Adipose tissue (tissue), 3 donors: Measurements from ENCODE around the gene WNK3. TPM values are rescaled to one million over a fixed set of nuclear protein-coding genes. Genes with fewer than 3 reads are reported as not detected.
"Not testable (repeated sequence)": the region's sequence is repeated elsewhere in the genome, so short reads cannot be mapped to it uniquely, and the experiment has no call there.

ENCODE experiments used
- H3K27ac ChIP-seq: one replicate; pipeline ENCODE4 v1.5.1; 2013; ENCODE audit warnings: low read depth, low read length
- WGBS, 3 donors: extraction: QIAGEN DNeasy Blood & Tissue Kit; methylation state at CpG; one replicate each; pipeline ENCODE4 v1.1.7; 2013; 5-methylcytosine and 5-hydroxymethylcytosine counted together
- polyA plus RNA-seq, 3 donors: library from polyadenylated mRNA; stranded (reverse); fragments of 200-250 nt; gene quantifications; one replicate each; pipeline ENCODE4 v1.2.3, GENCODE V29; 2013
- donor health status: healthy with polysubstance abuse.
- donor health status: Bipolar disorder and iron deficiency.
- donor health status: healthy.

Gene WNK3
- under 1 TPM; 0.15 to 0.45 (median 0.24) TPM for polyA plus RNA-seq

DNA sequence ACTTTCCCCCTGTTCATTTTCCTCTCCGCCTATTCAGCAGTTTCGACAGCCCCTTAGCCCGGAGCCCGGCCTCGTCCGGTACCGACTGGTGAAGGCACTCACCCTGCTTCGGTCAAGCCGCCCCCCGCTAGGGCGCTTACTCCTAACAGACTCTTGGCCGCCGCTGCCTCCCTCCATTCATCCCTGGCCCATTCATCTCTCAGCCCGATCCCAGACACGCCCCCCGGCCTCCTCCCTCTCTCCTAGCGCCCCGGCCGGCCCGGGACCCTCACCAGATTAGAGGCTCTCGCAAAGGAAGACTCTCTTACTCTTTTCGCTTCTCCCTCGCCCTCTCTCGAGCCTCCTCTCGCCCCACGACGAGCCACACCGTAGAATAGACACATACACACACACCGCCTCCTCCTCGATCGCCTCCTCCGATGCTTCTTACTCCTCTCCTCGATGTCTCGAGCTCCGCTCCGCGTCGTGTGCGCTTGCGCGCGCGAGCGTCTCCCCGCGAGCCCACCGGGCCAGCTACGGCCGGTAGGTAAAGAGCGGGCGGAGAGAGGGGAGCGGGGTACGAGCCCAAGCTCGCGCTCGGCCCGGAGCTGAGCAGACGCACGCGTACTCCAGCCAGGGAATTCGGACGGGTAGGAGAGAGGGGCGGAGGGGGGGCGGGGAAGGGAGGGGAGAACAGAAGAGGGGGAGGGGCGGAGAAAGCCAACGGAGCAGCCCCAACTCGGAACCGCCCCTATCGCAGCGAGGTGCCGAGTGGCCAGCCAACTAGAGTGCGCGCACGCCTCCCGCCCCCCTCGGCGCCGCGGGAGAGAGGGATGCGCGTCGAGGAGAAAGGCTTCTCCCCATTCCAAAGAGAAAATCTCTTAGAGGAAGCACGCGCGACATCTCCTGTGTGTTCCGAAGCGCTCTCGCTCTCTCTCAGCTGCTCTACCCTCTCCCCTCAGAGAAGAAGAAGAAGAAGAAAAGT is at the start of gene WNK3:
Gene WNK3 (minus strand): TSS at position 633 of the 964 bp plus-strand sequence.
- WGBS, 3 donors: 1 to 40% (median 2%) methylated on average over 43 to 86 of the region's 88 CpGs
- H3K27ac ChIP-seq: no peak within 1 kb of the TSS

DNA sequence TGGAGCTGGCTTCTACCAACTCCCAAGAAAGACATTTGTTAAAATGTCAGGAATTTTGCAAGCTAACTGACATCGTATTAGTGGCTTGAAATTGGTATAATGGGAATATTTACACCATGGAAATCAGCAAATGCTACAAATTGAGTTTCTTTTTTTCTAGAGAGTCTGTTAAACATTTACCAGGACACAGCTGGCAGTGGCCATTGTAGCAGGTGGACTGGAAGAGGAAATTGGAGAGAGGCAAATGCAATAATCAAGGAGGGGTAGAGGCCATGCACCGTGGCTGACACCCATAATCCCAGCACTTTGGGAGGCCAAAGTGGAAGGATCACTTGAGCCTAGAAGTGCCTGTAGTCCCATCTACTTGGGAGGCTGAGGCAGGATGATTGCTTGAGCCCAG is 49.4 kb upstream of the WNK3 start:
- WGBS, 3 donors: 38 to 45% (median 41%) methylated on average over 2 of the region's 2 CpGs

DNA sequence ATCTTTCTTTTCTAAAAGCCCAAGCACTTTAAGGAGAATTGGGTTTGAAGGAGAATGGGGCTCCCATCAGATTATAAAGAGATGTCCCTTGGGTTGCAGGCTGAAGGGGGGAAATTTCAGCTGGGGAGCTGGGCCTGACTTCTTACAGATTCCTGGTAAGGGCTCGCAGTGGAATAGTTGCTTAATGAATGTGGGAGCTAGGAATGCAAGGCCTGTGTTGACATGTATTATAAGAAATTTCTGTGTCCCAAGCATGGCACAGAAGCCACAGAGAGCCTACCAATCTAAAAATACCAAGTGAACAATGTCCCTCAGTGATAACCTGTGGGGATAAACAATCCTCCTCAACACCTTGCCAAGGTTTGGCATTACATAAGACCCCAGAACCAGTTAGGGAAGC is 39.3 kb upstream of the WNK3 start:
- H3K27ac ChIP-seq: no peak overlapping the region
- 87 to 97% (median 91%) methylated on average over 1 of the region's 1 CpG for WGBS, 3 donors

More for the DNA sequence above, 49.4 kb upstream of the WNK3 start:
- no peak overlapping the region for H3K27ac ChIP-seq

GRCh38 chrX:54386314-54386713 is 28.5 kb upstream of the WNK3 start:
- H3K27ac ChIP-seq: no peak overlapping the region
- WGBS, 3 donors: 55 to 77% (median 75%) methylated on average over 1 of the region's 1 CpG

GRCh38 chrX:54384661-54385060 is 26.8 kb upstream of the WNK3 start:
- H3K27ac ChIP-seq: not testable (repeated sequence)
- 75 to 93% (median 88%) methylated on average over 5 of the region's 5 CpGs for WGBS, 3 donors

GRCh38 chrX:54359408-54359807 is 1.6 kb upstream of the WNK3 start:
- WGBS, 3 donors: 69 to 77% (median 72%) methylated on average over 4 of the region's 4 CpGs

GRCh38 chrX:54358424-54359211 is 772 bp upstream of the WNK3 start:
- WGBS, 3 donors: 1 to 40% (median 3%) methylated on average over 38 to 54 of the region's 54 CpGs
- H3K27ac ChIP-seq: no peak overlapping the region

More at GRCh38 chrX:54359408-54359807, 1.6 kb upstream of the WNK3 start:
- H3K27ac ChIP-seq: no peak overlapping the region

- 95 to 98% (median 98%) methylated on average over 2 of the region's 2 CpGs for WGBS, 3 donors
- H3K27ac ChIP-seq: no peak overlapping the region
Observed at GRCh38 chrX:54352677-54353076, 5.2 kb downstream of the WNK3 start.

GRCh38 chrX:54337383-54337782 is 20.5 kb downstream of the WNK3 start:
- WGBS, 3 donors: 95 to 98% (median 97%) methylated on average over 10 of the region's 10 CpGs
- H3K27ac ChIP-seq: not testable (repeated sequence)

DNA sequence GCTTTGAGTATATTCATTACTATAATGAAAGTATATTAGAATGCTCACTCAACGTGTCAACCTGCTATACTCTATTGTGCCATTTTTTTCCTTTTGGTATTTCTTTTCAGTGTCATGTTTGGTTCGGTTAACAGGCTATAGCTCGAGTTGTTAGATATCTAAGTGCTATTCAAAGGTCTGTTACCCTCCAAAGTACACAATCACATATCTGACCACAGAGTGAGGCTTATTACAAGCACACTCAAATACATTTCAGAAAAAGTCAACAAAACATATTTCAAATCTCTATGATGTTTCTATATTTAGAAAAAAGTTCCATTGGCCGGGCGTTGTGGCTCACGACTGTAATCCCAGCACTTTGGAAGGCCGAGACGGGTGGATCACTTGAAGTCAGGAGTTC is 32.8 kb downstream of the WNK3 start:
- 43 to 90% (median 72%) methylated on average over 8 of the region's 8 CpGs for WGBS, 3 donors
- no peak overlapping the region for H3K27ac ChIP-seq

GRCh38 chrX:54320067-54320466 is 37.8 kb downstream of the WNK3 start:
- no peak overlapping the region for H3K27ac ChIP-seq
- 38 to 94% (median 80%) methylated on average over 1 of the region's 1 CpG for WGBS, 3 donors

DNA sequence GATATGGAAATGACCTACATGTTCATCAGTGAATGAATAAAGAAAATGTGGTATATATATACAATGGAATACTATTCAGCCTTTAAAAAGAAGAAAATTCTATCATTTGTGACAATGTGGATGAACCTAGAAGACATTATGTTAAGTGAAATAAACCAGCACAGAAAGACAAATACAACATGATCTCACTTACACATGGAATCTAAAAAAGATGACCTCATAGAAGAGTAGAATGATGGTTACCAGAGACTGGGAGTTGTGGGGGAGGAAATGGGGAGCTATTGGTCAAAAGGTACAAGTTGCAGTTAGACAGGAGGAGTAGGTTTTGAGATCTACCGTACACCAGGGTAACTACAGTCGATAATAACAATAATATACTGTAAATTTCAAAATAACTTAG is 51.5 kb downstream of the WNK3 start:
- WGBS, 3 donors: 86 to 97% (median 97%) methylated on average over 2 of the region's 2 CpGs
- H3K27ac ChIP-seq: no peak overlapping the region

DNA sequence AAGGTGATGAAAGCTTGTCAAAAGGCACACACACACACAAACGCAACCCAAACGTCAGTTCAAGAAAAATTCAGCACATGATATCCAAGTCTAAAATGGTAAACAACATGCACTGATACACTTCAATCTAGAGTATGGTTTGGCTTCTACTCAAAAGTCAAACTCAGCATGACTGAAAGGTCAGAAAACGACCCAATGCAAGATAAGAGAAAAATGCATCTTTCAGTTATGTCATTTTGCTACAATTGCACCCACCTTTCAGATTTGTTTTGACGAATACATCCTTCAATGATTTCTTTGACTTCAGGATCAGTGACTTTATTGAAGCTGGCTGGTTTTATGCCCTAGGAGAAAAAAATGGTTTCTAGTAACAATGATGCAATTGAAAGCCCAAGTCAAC is 56.3 kb downstream of the WNK3 start:
- WGBS, 3 donors: 56 to 85% (median 71%) methylated on average over 4 of the region's 4 CpGs
- H3K27ac ChIP-seq: no peak overlapping the region

- 58 to 83% (median 81%) methylated on average over 2 of the region's 2 CpGs for WGBS, 3 donors
- H3K27ac ChIP-seq: no peak overlapping the region
Observed at GRCh38 chrX:54294306-54294705, 63.5 kb downstream of the WNK3 start.

DNA sequence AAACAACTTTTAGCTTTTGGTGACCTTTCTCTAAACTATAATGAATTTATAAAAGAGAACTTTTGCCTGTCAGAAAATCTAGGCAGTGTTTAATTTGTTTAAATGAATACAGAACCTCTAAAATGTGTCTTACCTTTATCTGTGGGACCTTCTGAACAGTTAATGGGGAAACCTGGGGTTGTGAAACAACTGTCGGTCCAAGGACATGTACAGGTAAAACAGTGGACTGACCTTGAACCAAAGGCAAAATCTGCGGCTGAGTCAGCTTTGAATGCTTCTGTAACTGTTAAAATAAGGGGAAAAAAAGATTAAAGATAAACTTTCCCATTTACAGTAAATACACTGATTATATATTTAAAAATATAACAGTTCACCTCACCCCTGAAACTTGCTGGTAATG is 65.1 kb downstream of the WNK3 start:
- no peak overlapping the region for H3K27ac ChIP-seq
- WGBS, 3 donors: 32 to 90% (median 88%) methylated on average over 2 of the region's 2 CpGs

DNA sequence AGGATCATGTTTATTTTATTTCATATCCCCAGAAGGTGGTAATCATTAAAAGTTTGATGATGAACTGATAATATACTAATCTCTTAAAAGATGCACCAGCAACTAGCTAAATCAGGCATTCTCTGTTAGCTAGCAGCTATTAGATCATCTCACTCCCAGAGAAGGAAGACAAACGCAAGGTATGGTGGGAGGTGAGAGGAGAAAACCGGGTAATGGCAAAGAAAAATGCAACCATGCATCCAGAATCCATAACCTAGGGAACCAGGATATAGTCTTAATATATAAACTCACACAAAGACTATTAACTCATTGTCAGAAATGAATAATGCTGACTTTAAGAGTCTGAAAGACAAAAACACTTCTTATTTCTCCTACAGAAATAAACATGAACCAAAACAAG is 66.1 kb downstream of the WNK3 start:
- H3K27ac ChIP-seq: no peak overlapping the region
- WGBS, 3 donors: 69 to 92% (median 88%) methylated on average over 2 of the region's 2 CpGs

- WGBS, 3 donors: 44 to 75% (median 56%) methylated on average over 2 of the region's 2 CpGs
- H3K27ac ChIP-seq: no peak overlapping the region
Observed at GRCh38 chrX:54288968-54289367, 68.9 kb downstream of the WNK3 start.

DNA sequence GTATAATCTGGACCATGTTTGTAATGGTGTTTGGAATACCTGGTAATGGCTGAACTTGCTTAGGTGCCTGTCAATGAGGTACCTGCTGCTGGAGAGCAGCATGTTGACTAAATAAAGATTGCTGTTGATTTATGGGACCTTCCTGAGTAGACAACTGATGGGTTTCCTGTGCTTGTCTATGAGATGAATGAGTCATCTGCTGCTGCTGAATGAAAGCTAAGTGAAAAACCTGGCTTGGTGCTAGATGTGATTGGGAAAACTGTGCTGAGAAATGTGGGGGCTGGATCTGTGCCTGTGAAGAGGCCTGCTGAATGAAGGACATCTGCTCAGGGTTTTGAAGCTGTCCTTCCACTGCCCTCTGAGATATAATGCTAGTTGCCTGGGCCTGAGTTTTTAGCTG is 69.6 kb downstream of the WNK3 start:
- no peak overlapping the region for H3K27ac ChIP-seq

DNA sequence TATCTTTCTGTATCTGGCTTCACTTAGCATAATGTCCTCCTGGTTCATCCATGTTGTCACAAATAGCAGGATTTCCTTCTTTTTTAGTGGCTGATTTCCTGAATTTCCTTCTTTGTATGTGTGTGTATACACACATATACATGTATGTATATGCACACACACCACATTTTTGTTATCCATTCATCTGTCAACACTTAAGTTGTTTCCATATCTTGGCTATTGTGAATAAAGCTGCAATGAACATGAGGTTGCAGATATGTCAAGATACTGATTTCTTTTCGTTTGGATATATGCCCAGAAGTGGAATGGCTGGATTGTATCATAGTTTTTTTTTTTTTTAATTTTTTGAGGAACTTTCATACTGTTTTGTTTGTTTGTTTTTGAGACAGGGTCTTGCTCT is 76.2 kb downstream of the WNK3 start:
- no peak overlapping the region for H3K27ac ChIP-seq
- 24 to 71% (median 35%) methylated on average over 1 of the region's 1 CpG for WGBS, 3 donors
